K562 treated with DMSO at 1 percent for 12 hours (cell line): ENCODE results near the gene TLN1. TPM values are rescaled to one million over a fixed set of nuclear protein-coding genes. Genes with fewer than 3 reads are reported as not detected.

ENCODE experiments used
- total RNA-seq: library from RNA; unstranded; fragments of 300-600 nt; gene quantifications from 2 replicates; pipeline ENCODE4 v1.2.3, GENCODE V29; 2022; ENCODE audit not compliant: insufficient read depth

Gene TLN1
- total RNA-seq: 73.8 and 145 TPM in 2 replicates

GRCh38 chr9:35732185-35732799 lies at the start of gene TLN1, which contains the start of gene CREB3:
Gene TLN1, minus strand, starts transcription at chr9:35732195. Its CDS starts 6,501 bp downstream, at chr9:35725694.
Gene CREB3, plus strand, starts transcription at chr9:35732666. Its CDS starts 107 bp downstream, at chr9:35732773.

GRCh38 chr9:35754264-35754663 lies 22.3 kb upstream of the TLN1 start, which contains the start of gene MSMP:
Gene MSMP, minus strand, starts transcription at chr9:35754276. Its CDS starts 147 bp downstream, at chr9:35754129.

GRCh38 chr9:35748858-35749514 lies 17.0 kb upstream of the TLN1 start, which contains the start of the genes GBA2 and RGP1:
Gene GBA2, minus strand, starts transcription at chr9:35749228. Its CDS starts 524 bp downstream, at chr9:35748704.
Gene RGP1, plus strand, starts transcription at chr9:35749287. Its CDS starts 469 bp downstream, at chr9:35749756.

GRCh38 chr9:35689542-35690293 lies 42.3 kb downstream of the TLN1 start, which contains the start of gene TPM2:
Gene TPM2, minus strand, starts transcription at chr9:35689925. Its CDS starts 108 bp downstream, at chr9:35689817.

GRCh38 chr9:35673132-35674024 lies 58.6 kb downstream of the TLN1 start, which contains the start of gene CA9:
Gene CA9, plus strand, starts transcription at chr9:35673928. Its CDS starts 32 bp downstream, at chr9:35673960.

GRCh38 chr9:35664531-35665470 lies 67.2 kb downstream of the TLN1 start, which contains the start of gene ARHGEF39:
Gene ARHGEF39, minus strand, starts transcription at chr9:35665195. Its CDS starts 26 bp downstream, at chr9:35665169.

GRCh38 chr9:35658137-35658967 lies 73.6 kb downstream of the TLN1 start, which contains the start of gene CCDC107:
Gene CCDC107, plus strand, starts transcription at chr9:35658292. Its CDS starts 88 bp downstream, at chr9:35658380.

GRCh38 chr9:35657546-35658136 lies 74.4 kb downstream of the TLN1 start, which contains the start of gene RMRP:
Gene RMRP, minus strand, starts transcription at chr9:35658019.

GRCh38 chr9:35650341-35651158 lies 81.4 kb downstream of the TLN1 start, which contains the start of gene SIT1:
Gene SIT1, minus strand, starts transcription at chr9:35650931. Its CDS starts 78 bp downstream, at chr9:35650853.

Other genes with a start within 250 kb of the TLN1 start
- 4.4 and 10.3 TPM in 2 replicates for gene RUSC2, start 242.1 kb downstream of the TLN1 start, total RNA-seq
- 10.3 and 21.6 TPM in 2 replicates for gene TESK1, start 126.9 kb downstream of the TLN1 start, total RNA-seq
- gene CD72, start 113.8 kb downstream of the TLN1 start, total RNA-seq: 1.2 TPM in 1 of 2 replicates, not detected in the other
- gene SIT1, start 81.3 kb downstream of the TLN1 start, total RNA-seq: not detected in 2 replicates
- gene RMRP, start 74.2 kb downstream of the TLN1 start, total RNA-seq: not detected in 2 replicates
- gene CCDC107, start 73.9 kb downstream of the TLN1 start, total RNA-seq: 16.5 and 19.3 TPM in 2 replicates
- gene ARHGEF39, start 67.0 kb downstream of the TLN1 start, total RNA-seq: 6.5 and 15.3 TPM in 2 replicates
- gene CA9, start 58.3 kb downstream of the TLN1 start, total RNA-seq: 0.68 and 6.6 TPM in 2 replicates
- gene TPM2, start 42.3 kb downstream of the TLN1 start, total RNA-seq: 3.0 and 3.1 TPM in 2 replicates
- gene CREB3, start 471 bp upstream of the TLN1 start, total RNA-seq: 31.0 and 35.1 TPM in 2 replicates
- gene GBA2, start 17.0 kb upstream of the TLN1 start, total RNA-seq: 30.1 and 65.7 TPM in 2 replicates
- gene RGP1, start 17.1 kb upstream of the TLN1 start, total RNA-seq: 3.0 and 13.3 TPM in 2 replicates
- gene MSMP, start 22.1 kb upstream of the TLN1 start, total RNA-seq: not detected in 2 replicates
- 1.5 and 3.2 TPM in 2 replicates for gene NPR2, start 59.4 kb upstream of the TLN1 start, total RNA-seq
- not detected in 2 replicates for gene SPAG8, start 80.1 kb upstream of the TLN1 start, total RNA-seq
- 60.7 and 93.3 TPM in 2 replicates for gene HINT2, start 82.8 kb upstream of the TLN1 start, total RNA-seq
- not detected in 2 replicates for gene FAM221B, start 96.5 kb upstream of the TLN1 start, total RNA-seq
- gene TMEM8B, start 97.0 kb upstream of the TLN1 start, total RNA-seq: 2.4 and 4.2 TPM in 2 replicates
- not detected in 2 replicates for gene OR13J1, start 138.2 kb upstream of the TLN1 start, total RNA-seq
- not detected in 2 replicates for gene HRCT1, start 174.0 kb upstream of the TLN1 start, total RNA-seq
- not detected in 2 replicates for gene SPAAR, start 177.3 kb upstream of the TLN1 start, total RNA-seq
- not detected in 2 replicates for gene OR2S2, start 226.0 kb upstream of the TLN1 start, total RNA-seq